Measurements from ENCODE around the gene TAGAP. TPM values are rescaled to one million over a fixed set of nuclear protein-coding genes. Genes with fewer than 3 reads are reported as not detected.

TAGAP gene
- total RNA-seq, result not detected in 2 replicates
- polyA plus RNA-seq, result not detected in 2 replicates
- 0.03 TPM in 1 of 2 replicates, not detected in the other for polyA plus RNA-seq (2011; cell fraction: cytosol; rRNA removed)
- 0.03 TPM in 1 of 2 replicates, not detected in the other for polyA plus RNA-seq (2011; cell fraction: nucleus; rRNA removed)
- not detected in 2 replicates for polyA plus RNA-seq (2012)
- not detected in 2 replicates for polyA minus RNA-seq
- not detected for polyA minus RNA-seq (2011; cell fraction: cytosol; rRNA and poly(A)+ RNA removed)
- polyA minus RNA-seq (2011; cell fraction: nucleus; rRNA and poly(A)+ RNA removed), result not detected in 2 replicates
- not detected for Bru-seq, nascent RNA
- not detected for BruChase-seq, experiment 1, labeled RNA remaining after a 6-hour chase
- BruChase-seq, experiment 2, labeled RNA remaining after a 2-hour chase, result not detected
- long read RNA-seq, result 0 reads

- Histone ChIP-seq H3K4me3 (replicated peaks in 1 of 3; ENCODE audit: insufficient read depth in 1 of 3, low read depth in 1 of 3, low read length in 3 of 3) (no peak within 1 kb of the TSS), H3K27ac (ENCODE audit: insufficient read depth, low read depth, low read length) (no peak within 1 kb of the TSS), H3K4me1 (ENCODE audit: control insufficient read depth, extremely low read depth, insufficient read depth, low read length) (no peaks in the 10 kb centered on the region), H3K36me3 (ENCODE audit: control insufficient read depth in 2 of 2, extremely low read depth in 1 of 2, insufficient read depth in 2 of 2, low read length in 2 of 2) (no peaks in the 10 kb centered on the region), H3K4me2 (ENCODE audit: insufficient read depth, low read length) (no peak within 1 kb of the TSS), H3K9ac (replicated peaks; ENCODE audit: extremely low read depth, insufficient read depth, low read length) (no peak within 1 kb of the TSS), H3K9me1 (replicated peaks; ENCODE audit: control insufficient read depth, extremely low read depth, insufficient read depth, low read length) (no peaks in the 10 kb centered on the region), H3K9me3 (replicated peaks; ENCODE audit: control insufficient read depth, insufficient read depth, low read length) (no peaks in the 10 kb centered on the region), H2AFZ (ENCODE audit: low read depth, low read length) (no peak within 1 kb of the TSS), H3K27me3 (ENCODE audit: control insufficient read depth in 2 of 2, insufficient read depth in 2 of 2, low read length in 2 of 2) (peaks cover 3% of the 10 kb centered on the region in 2 experiments), H3K79me2 (ENCODE audit: control insufficient read depth, insufficient read depth, low read length) (no peaks in the 10 kb centered on the region), H4K20me1 (replicated peaks; ENCODE audit: control insufficient read depth, extremely low read depth, insufficient read depth, low read length) (no peaks in the 10 kb centered on the region)
- intact Hi-C loops (cut with micrococcal nuclease), result no loop called here
- TF ChIP-seq MYC (IDR thresholded peaks at IDR 0.05; ENCODE audit: low read depth, low read length) (no peak), JUN (IDR thresholded peaks at IDR 0.05; ENCODE audit: borderline replicate concordance, insufficient read depth, insufficient read length, low read depth) (no peak), EZH2 (IDR thresholded peaks at IDR 0.05; ENCODE audit: borderline replicate concordance, low read depth, low read length, severe bottlenecking) (no peak), POLR2AphosphoS5 (IDR thresholded peaks at IDR 0.05; ENCODE audit: insufficient read depth, low read depth, low read length) (no peak), FOS (IDR thresholded peaks at IDR 0.05; ENCODE audit: borderline replicate concordance, insufficient read depth, low read length) (no peak), POLR2A (IDR thresholded peaks at IDR 0.05; ENCODE audit: low read depth, low read length) (no peak), CTCF (IDR thresholded peaks at IDR 0.05; ENCODE audit: extremely low read depth in 1 of 2, insufficient read depth in 1 of 2, low read depth in 1 of 2, low read length in 2 of 2) (no peak), GATA2 (IDR thresholded peaks at IDR 0.05; ENCODE audit: insufficient read depth, insufficient read length, low read depth, low read length) (no peak), MAX (IDR thresholded peaks at IDR 0.05; ENCODE audit: insufficient read depth, insufficient read length) (no peak)
- ChIA-PET CTCF (interaction anchor here (1.4 kb wide), 1 partner anchor 89 kb away, joined by 15 read pairs; no protein-coding TSS in a partner anchor), POLR2A (no interaction called here)
- FAIRE-seq, result no peak
- no TSS peak for BruUV-seq (replicated peaks)
- dilution Hi-C loops (cut with MboI; ENCODE audit: extremely low pct_ligation_motif_present, low sequenced_read_pairs), result no loop called here
- DNase-seq (ENCODE audit: low read depth, low spot score), result no peak
Observed at GRCh38 chr6:159044899-159045727, at the start of gene TAGAP. TAGAP (minus strand) TSS chr6:159044991; CDS start chr6:159044146, 845 bp downstream.
